AG09319 (cell line): Measurements from ENCODE around the gene CTBP2.

Experiments
- DNase-seq: peaks from one replicate; pipeline ENCODE4 v3.0.0-alpha.2; 2010; ENCODE audit warnings: low read depth; ENCODE audit errors: extremely low read depth
- TF ChIP-seq, protein P1 (sequence below): IDR thresholded peaks from 2 replicates; pipeline ENCODE4 v1.5.1; 2011; ENCODE audit warnings: low read depth, mild to moderate bottlenecking, inconsistent platforms, low read length, moderate library complexity

The CTBP2 gene

DNA sequence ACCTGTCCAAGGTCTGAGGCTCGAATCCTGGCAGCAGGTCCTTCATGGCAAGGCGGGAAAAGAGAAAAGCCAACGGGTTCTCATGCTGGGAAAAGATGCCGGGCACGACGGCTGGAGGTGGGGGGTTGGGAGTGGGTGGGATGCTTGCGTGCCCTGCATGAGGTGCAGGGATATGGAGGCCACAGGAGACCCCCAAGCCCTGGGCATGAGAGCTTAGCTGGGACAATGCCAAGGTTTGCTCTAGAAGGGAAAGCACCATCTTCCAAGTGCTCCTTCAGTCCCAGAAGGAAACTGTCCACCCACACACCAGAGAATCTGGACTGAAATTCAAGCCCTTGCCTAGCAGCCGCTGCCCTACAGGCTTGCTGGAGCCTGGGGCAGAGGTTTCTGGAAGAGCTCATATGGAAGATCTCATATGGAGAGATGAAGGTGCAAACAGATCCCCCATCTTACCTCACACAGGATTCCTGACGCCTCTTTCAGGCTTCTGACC lies 154.1 kb downstream of the CTBP2 start:
- DNase-seq = no peak
- TF ChIP-seq, protein P1, sequence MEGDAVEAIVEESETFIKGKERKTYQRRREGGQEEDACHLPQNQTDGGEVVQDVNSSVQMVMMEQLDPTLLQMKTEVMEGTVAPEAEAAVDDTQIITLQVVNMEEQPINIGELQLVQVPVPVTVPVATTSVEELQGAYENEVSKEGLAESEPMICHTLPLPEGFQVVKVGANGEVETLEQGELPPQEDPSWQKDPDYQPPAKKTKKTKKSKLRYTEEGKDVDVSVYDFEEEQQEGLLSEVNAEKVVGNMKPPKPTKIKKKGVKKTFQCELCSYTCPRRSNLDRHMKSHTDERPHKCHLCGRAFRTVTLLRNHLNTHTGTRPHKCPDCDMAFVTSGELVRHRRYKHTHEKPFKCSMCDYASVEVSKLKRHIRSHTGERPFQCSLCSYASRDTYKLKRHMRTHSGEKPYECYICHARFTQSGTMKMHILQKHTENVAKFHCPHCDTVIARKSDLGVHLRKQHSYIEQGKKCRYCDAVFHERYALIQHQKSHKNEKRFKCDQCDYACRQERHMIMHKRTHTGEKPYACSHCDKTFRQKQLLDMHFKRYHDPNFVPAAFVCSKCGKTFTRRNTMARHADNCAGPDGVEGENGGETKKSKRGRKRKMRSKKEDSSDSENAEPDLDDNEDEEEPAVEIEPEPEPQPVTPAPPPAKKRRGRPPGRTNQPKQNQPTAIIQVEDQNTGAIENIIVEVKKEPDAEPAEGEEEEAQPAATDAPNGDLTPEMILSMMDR = no peak

DNA sequence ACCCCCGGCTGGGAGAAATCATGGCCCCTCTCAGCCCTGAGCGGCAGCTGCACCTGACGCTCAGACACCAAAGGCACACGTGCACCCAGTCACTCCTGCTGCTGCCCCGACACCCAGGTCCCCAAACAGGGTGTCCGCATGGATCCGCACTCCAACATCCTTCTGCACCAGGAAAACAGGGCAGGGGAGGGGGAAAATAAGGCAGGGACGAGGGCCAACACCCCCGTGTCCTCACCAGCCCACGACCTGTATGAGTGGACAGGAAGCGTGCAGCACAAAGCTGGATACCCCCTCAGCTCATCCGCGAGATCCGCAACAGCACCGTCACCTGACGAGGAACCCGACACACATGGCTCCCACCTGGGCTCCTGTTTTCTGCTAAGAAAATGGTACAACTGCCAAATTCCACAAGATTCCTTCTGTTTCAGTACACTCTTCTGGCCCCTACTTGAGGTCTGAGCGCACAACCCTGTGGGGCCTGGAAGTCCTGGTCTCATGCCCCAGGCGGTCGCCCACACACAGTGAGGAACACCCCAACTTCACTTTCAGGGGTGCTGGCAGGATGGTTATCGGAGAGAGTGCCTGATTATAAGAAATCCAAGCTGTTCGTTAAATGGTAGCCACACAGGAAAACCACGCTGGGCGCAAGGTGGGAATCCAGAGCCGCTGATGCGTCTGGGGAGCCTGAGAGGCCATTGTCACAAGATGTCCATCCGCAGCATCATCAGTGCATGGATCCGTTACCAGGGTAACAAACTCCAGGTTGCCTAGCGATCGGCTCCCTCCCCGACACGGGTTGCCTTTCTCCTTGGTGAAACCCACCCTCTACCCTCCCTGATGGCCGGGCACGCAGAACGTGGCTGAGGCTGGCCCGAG lies 154.8 kb downstream of the CTBP2 start:
- TF ChIP-seq, protein P1 = no peak
- no peak for DNase-seq

DNA sequence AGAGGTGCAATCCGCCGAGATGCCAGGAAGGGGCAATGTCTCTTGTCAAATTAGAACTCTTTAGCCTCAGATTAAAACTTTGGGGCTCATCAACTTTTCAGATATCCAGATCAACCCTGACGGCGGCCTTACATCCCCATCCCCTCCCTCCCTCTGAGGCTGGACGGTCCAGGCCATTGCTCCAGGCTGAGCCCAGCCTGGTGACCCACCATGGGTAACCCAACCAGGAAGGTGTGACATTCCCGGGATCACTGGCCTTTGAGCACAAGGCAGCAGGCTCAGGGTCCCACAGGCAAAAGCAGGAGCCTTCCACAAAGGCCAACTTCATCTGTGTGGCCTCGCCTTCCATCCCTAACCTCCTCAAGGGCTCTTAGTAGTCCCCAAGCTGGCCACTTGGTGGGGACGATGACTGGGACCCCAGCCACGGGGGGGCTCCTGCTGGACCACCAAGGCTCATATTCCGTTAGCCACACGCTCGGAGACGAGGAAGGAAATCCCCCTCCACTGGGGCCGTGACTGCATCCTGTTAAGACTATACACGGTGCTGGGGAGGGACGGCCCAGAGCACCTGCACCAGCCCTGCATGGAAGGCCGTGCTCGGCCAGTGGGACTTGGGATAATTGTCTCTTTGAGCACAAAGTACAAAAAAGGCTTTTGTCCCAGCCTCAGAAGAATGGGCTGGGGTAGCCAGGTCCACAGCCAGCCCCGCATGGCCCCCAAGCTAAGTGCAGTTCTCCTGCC lies 155.6 kb downstream of the CTBP2 start:
- DNase-seq = no peak
- TF ChIP-seq, protein P1 = no peak

DNA sequence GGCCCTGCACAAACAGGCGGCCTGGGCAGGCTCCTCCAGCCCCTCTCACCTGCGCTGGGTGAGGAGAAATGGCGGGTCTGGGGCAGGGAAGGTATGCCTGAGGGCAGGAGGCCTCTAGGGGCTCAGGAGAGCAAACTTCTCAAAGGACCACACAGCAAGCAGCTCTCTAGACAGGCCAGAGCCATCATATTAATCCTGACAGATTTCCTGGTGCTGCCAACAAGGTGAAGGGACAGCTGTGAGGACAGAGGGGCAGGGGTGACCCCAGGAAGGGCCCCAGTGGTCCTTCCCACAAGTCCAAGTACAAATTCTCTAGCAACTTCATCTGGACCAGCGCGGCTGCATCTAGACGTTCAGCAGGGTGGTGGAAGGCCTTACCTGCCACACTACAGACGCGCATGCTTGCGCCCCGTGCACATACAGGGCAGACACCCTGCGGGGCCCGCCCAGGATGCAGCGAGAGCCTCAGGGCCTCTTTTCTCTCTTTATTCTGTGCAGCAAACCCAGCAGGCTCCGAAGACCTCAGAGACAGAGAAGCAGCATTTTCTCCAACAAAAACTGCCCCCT lies 156.4 kb downstream of the CTBP2 start:
- no peak for DNase-seq
- TF ChIP-seq, protein P1 = no peak

DNA sequence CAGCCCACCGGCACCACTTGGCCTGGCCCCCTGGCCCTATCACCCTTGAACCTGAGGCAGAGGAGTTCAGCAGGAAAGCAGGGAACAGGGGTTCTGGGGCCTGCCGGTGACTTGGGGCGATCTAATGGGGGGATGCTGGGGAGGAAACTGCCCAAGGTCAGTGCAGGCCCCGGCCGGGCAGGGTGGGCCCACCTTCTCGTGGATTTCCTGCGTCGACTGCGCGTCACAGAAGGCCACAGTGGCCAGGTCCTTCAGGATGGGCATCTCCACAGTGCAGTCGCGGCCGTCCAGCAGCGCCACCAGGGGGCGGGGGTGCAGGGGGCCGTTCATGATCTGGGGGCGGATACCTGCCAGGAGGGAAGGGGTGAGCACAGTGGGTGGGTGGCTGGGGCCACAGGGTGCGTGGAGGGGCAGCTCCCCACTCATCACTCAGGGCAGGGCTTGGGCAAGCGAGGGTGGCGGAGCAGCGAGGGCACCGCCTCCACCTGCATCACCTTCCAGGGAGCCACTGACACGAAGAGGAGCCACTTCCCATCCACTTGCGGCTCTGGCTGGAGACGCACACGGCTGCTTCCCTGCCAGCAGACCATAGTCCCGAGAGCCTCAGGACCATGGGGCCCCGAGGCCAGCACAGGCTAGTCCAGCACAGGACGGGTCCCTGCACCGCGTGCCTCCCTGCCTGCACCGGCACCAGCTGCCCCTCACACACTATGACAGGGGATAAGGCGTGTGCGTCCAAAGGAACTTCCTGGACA lies 157.0 kb downstream of the CTBP2 start:
- no peak for DNase-seq
- TF ChIP-seq, protein P1 = no peak

DNA sequence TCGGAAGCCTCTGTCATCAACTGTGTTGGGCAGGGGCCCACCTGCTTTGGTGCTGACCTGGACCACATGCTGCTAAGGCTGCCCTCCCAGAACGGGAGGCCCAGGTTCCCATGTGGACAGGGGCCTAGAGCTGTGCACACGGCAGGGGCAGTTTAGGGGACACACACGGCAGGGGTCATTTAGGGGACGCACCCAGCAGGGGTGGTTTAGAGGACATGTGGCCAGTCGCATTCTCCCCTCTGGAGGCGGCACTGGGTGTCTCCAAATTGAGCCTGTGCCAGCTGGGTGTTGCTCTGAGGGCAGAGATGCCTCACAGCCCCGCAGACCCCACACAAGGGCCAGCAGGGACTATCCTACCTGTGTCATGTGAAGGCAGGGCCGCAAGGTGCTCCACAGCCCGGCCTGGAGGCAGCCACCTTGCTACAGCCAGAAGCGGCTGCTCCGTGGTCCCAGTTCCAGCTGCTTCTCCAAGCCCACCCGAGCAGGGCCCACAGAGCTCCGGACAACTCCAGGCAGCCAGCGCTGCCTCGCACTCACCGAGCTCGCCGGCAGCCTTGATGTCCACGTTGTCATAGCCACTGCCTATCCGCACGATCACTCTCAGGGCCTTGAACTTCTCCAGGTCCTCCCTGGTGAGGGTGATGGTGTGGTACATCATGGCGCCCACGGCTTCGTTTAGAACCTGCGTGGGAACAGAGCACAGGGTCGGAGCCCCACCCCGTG lies 157.8 kb downstream of the CTBP2 start:
- DNase-seq = no peak
- TF ChIP-seq, protein P1 = no peak
